ENCODE measurements around the gene TXNRD1.
A peak's percentile ranks its signal among the peaks of the same experiment; 100 is the strongest.

Gene TXNRD1

DNA sequence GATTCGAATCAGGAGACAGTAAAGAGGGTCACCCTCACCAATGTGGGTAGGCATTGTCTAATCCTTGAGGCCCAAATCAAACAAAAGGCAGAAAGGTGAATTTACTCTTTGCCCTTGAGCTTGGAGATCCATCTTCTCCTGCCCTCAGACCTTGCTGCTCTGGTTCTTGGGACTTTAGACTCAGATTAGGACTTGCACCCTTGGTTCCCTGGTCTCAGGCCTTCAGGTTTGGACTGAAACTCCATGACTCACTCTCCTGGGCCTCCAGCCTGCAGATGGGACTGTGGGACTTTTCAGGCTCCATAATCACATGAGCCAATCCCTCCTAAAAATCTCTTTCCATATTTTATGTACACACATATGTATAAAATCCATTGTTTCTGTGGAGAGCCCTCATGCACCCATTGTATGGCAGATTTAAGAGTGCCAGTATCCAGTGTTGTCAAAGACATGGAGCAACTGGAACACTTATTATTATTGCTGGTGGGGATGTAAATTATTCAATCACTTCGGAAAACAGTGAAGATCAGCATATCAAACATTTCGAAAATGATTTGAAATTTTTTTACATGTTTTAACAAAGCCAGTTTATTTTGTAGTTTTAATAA lies 136.6 kb downstream of the TXNRD1 start:
- DNase-seq: no peak

DNA sequence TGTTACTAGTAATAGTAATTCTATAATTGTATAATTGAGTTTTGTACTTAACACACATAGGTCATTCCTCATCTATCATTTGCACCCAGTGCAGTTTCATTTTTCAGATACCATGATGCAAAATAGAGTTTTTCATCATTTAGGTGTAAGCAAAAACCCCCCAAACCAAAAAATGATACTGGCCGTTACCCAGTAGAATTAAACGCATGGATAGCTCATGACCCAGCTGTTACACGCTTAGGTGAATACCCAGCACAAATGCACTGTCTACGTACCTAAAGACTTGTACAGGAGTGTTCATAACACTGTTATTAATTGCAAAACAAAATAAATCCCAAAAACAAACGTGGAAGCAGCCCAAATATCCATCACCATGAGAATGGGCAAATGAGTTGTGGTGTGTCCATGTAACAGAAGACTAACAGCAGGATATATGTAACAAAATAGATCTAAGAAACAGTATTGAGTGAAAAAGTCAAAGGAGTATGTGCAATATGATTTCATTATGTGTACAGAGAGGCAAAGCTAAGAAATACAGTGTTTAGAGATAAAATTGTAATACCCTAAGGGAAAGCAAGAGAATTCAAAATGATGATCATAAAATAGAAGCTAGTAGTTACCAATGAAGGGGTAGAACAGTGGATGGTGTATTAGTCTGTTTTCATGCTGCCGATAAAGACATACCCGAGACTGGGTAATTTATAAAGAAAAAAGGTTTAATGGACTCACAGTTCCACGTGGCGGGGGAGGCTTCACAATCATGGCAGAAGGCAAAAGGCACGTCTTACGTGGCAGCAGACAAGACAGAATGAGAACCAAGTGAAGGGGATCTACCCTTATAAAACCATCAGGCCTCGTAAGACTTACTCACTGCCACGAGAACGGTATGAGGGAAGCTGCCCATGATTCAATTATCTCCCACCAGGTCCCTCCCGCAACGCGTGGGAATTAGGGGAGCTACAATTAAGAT lies 137.7 kb downstream of the TXNRD1 start:
- no peak for DNase-seq

DNA sequence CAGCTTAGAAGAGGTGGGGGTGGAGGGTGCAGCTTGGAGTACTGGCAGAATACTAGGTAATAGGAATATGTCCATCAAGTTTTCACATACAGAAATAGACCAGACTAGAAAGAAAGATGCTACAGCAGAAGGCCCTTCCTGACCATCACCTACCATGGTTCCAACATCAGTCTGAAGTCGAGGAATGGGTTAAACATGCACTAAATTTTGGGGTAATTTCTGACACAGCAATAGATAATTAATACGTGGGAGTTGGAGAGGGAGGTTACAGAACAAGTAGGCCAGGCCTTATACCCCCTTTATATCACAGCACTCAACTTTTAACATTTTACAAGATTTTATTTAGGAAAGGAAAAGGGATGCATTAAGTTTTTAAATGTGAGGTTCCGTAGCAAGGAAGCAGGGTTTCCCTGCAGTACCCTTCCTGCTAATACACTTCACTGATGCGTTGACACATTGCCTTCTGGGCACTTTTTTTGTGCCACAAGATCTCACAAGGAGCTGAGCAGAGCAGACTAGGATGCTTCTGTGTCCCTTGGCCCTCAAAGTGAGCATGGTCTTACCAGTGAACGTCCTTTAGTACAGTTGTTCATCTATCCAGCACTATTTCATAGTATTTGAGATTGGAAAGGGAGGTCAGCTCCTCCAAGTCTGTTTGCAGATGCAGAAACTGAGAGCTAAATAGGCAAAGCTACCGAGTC lies 138.7 kb downstream of the TXNRD1 start:
- no peak for DNase-seq

DNA sequence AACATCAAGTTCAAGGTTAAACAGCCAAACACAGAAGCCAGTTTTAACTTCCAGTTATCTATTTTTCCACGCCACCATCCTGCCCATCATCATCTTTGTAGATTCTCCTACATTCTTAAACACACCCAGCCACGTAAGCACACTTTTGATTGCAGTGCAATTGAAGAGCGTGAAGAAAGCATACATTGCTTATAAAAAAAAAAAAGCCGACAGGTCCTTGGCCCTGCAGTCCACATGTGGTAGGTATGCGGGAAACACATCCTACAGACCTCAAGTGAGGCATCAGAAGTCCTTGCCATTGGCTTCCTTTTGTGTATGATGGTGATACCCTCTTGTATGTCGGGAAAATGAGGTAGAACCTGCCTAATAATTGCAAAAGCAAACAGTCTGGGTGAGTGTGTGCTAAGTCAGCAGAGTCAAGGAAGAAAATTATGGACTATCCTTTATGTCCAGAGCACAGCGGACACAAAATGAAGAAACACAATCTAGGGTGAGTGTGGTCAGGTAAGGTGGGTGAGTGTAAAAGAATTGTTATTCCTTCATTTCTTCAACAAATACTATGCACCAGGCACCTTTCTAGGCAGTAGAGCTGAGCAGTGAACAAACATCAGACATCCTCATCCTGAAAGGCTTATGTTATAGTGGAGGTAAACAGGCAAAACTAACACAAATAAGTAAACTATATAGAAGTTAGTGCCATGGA lies 139.4 kb downstream of the TXNRD1 start:
- no peak for DNase-seq

DNA sequence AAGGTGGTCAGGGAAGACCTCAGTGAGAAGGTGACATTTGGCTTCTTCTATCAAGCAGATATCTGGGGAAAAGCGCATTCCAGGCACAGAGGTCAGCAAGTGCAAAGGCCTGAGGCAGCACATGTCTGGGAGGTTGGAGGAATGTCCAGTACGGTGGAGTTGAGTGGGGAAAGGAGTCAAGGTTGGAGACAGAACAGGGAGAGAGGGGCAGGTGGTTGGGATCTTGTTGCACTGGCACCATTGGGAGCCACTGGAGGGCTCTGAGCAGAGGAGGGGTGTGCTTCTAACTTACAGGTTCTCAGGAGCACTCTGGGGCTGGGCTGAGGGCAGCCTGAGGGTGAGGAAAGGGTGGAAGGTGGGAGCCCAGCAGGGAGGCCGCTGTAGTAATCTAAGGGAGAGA lies 140.1 kb downstream of the TXNRD1 start:
- DNase-seq: no peak

DNA sequence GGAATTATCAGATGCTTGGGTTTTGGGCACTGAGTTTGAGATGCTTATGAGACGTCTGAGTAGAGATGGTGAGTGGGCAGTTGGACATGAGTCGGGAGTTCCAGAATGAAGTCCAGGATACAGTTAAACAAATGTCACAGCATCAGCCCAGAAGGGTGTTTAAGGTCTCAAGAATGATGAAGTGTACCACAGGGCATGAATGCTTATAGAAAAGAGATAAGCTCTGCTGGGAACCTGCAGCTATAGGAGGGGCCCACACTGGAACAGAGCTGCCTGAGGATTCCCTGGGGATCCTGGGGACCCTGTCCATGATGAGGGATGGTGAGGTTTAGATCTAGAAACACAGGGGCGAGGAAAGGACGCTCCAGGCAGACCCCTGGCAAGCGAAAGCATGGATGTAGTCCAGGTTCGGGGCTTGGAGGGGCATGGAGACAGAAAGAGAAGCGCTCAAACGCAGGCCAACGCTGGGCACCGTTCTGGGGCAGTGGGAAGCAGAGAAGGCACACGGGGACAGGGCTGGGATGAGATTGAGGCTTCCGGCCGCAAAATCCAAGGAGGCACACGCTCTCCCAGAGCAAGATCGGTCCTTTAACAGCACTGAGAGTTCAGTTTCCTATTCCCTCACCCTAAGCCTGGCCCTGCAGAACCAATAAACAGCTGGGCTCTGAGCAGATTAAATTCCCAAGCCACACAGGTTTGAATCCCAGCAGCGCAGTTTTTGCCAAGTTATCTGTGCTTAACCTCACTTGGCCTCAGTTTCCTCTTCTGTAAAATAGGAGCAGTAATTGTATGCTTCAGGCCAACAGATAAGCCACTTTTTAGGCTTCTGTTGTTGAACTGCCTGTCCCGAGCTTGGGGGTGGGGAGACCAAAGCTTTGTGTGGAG lies 140.9 kb downstream of the TXNRD1 start:
- no peak for DNase-seq

GRCh38 chr12:104357421-104357952 lies 141.9 kb downstream of the TXNRD1 start:
- DNase-seq: no peak

DNA sequence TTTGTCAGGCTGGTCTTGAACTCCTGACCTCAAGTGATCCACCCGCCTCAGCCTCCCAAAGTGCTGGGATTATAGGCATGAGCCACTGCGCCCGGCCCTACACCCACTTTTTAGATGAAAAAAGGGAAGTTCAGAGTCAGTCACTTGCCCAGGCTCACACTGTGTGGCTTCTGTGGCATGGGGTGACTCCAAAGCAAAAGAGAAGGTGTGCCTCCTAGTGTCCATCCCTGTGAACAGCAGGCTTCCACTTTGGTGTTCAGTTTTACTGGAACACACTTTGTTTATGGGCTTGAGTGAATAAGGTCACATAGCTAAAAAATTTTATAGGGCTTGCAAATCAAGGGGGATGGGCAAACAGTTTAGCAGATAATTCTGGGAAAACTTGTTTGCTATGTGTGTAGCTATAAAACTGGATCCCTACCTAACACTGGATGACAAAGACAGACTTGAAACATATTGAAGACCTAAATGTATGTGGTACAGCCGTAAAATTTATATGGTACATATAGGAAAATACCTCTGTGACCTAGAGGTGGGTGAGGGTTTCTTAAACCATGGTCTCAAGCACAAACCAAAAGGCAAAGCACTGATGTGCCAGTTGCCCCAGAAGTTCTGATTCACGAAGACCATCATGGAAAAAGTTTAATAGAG lies 142.9 kb downstream of the TXNRD1 start:
- DNase-seq: peak; percentile 73

- no peak for DNase-seq
Measured at GRCh38 chr12:104359216-104359615, 143.6 kb downstream of the TXNRD1 start.

DNA sequence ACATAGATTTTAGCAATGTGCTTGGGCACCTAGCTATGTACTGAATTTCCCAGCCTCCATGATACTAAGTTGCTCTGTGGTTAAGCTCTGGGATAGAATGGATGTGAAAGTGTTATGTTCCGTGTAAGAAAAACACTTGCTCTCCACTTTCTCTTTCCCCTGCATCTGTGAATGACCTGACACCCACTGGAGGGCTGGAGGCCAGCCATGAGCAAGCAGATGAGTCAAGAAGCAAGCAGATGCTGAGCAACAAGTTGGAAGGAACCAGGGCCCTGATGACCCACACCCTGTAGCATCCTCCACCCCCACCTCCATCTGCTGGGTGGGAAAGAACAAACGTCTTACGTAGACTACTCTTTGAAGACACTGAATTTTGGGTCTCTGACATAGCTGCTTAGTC lies 144.6 kb downstream of the TXNRD1 start:
- DNase-seq: no peak

- DNase-seq: no peak
Measured at GRCh38 chr12:104360983-104361707, 145.6 kb downstream of the TXNRD1 start.

DNA sequence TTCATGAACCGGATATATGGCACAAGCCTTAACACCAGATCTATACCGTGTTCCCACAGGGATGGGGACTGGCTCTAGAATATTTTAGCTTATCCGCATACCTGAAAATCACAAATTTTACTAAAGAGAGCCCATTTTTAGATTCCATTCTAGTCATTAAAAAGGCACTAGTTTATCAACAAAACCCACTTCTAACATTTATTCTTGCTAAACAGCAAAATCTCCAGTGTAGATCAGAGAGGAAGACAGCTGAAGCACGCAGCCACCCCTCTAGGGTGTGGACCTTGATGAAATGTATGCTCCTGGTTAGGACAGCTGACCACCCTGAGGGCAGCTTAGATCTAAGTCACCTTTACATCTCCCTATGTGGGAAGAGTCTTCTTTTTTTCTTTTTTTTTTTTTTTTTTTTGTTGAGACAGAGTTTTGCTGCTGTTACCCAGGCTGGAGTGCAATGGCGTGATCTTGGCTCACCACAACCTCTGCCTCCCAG lies 150.4 kb downstream of the TXNRD1 start:
- DNase-seq: no peak

- DNase-seq: no peak
Measured at GRCh38 chr12:104369708-104370107, 154.1 kb downstream of the TXNRD1 start.

GRCh38 chr12:104371043-104371870 lies 155.7 kb downstream of the TXNRD1 start:
- DNase-seq: no peak

GRCh38 chr12:104372061-104372720 lies 156.6 kb downstream of the TXNRD1 start:
- peak; percentile 14 for DNase-seq

GRCh38 chr12:104372721-104373335 lies 157.2 kb downstream of the TXNRD1 start:
- no peak for DNase-seq

GRCh38 chr12:104374071-104374470 lies 158.5 kb downstream of the TXNRD1 start:
- no peak for DNase-seq

DNA sequence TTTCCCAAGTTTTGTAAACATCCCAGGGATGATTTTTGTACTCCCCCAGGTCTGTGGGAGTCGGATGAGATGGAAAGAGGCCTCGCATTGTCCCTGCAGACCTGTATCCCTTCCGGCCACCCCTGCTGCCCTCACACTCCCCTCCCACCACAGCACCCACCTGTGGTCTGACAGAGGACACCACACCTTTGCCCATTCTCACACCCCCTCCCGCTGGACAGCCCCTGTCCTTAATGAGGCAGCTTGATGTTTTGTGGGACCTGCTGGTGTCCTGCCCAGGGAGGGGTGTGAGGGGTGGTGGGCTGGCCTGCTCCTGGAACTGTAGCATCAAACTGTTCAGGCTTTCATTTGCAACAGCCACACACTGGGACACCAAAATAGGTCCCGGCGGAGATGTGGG lies 159.2 kb downstream of the TXNRD1 start:
- no peak for DNase-seq

Data from CD4-positive, alpha-beta T cell treated with Interleukin-4 for 4 hours (primary cell).